Keratinocyte (primary cell): ENCODE data around the gene CPEB2.

Source experiments
- CTCF ChIP-seq, 3 experiments: IDR thresholded peaks in 1 of 3; conservative IDR thresholded peaks in 1 of 3; optimal IDR thresholded peaks in 1 of 3; 2 replicates in 2 of 3; 3 replicates in 1 of 3; pipeline versions ENCODE3 to v1.5.1; 2011; ENCODE audit warnings: low read length in 3 of 3, mild to moderate bottlenecking in 3 of 3, moderate library complexity in 2 of 3, control low read depth in 1 of 3, inconsistent platforms in 1 of 3; ENCODE audit not compliant: insufficient read depth in 2 of 3; ENCODE audit errors: extremely low read depth in 1 of 3
- EZH2 ChIP-seq: IDR thresholded peaks from one replicate; pipeline ENCODE4 v1.6.1; 2012; ENCODE audit warnings: inconsistent platforms, mild to moderate bottlenecking, low read length, moderate library complexity

DNA sequence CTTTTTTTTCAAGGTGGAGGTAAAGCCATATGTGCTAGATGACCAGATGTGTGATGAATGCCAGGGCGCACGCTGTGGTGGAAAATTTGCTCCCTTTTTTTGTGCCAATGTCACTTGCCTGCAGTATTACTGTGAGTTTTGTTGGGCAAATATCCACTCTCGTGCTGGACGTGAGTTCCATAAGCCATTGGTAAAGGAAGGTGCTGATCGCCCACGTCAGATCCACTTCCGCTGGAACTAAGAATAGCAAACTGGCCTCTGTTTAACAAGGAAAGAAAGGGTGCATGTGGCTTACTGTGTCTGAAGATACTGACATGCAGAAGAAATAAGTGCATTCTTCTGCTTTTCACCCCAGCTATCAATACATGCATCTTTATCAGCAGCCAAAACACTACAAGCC is 63.9 kb downstream of the CPEB2 start:
- TF ChIP-seq CTCF (optimal IDR thresholded peaks at IDR 0.05 in 1 of 3, IDR thresholded peaks at IDR 0.05 in 1 of 3, conservative IDR thresholded peaks at IDR 0.05 in 1 of 3; ENCODE audit: extremely low read depth in 1 of 3, insufficient read depth in 2 of 3, low read length in 3 of 3) (no peak), EZH2 (no peak)
